Measurements from ENCODE around the gene TEK. TPM values are rescaled to one million over a fixed set of nuclear protein-coding genes. Genes with fewer than 3 reads are reported as not detected.

TEK gene
- total and polyA plus RNA-seq, 9 donors: 2.0 to 22.2 (median 4.0) TPM

DNA sequence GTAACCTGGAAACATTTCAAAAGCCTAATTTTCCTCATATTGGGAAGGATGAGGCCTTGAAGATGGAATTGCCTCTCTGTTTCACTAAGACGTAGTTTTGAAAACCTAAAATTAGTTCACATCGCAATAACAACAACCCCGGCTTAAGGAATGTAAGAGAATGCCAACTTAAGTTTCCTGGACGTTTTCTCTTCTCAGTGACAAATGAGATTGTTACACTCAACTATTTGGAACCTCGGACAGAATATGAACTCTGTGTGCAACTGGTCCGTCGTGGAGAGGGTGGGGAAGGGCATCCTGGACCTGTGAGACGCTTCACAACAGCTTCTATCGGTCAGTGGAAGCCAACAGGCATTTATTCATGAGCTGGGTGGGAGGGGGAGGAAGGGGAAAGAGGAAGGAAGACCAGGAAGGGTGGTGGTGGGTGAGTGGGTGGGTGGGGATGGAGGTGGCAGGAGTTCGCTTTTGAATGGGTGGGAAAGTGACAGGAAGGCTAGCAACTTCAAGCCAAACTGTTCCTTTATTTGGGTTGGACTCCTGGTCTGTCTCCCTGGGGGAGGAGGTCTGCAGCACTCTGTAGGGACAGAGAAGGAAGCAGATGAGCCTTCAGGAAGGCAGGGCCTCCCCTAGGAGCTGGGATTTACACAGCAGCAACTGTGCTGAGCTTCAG lies 83.4 kb downstream of the TEK start:
- Histone ChIP-seq H3K27ac (no peak overlapping the region), H3K27me3 (no peaks in the 10 kb centered on the region), H3K4me3 (no peak overlapping the region), H3K9me3 (no peaks in the 10 kb centered on the region), H3K4me1 (ENCODE audit: insufficient read depth) (no peaks in the 10 kb centered on the region), H3K36me3 (no peaks in the 10 kb centered on the region)
- 33 to 55% (median 35%) methylated on average over 10 of the region's 10 CpGs for WGBS, 3 donors
- TF ChIP-seq EP300 (IDR thresholded peaks at IDR 0.05) (no peak), POLR2A (IDR thresholded peaks at IDR 0.05) (no peak)
- TF ChIP-seq, protein P1, sequence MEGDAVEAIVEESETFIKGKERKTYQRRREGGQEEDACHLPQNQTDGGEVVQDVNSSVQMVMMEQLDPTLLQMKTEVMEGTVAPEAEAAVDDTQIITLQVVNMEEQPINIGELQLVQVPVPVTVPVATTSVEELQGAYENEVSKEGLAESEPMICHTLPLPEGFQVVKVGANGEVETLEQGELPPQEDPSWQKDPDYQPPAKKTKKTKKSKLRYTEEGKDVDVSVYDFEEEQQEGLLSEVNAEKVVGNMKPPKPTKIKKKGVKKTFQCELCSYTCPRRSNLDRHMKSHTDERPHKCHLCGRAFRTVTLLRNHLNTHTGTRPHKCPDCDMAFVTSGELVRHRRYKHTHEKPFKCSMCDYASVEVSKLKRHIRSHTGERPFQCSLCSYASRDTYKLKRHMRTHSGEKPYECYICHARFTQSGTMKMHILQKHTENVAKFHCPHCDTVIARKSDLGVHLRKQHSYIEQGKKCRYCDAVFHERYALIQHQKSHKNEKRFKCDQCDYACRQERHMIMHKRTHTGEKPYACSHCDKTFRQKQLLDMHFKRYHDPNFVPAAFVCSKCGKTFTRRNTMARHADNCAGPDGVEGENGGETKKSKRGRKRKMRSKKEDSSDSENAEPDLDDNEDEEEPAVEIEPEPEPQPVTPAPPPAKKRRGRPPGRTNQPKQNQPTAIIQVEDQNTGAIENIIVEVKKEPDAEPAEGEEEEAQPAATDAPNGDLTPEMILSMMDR (IDR thresholded peaks at IDR 0.05): no peak
- DNase-seq: no peak
- intact Hi-C loops (cut with DNase I): no loop called here

DNA sequence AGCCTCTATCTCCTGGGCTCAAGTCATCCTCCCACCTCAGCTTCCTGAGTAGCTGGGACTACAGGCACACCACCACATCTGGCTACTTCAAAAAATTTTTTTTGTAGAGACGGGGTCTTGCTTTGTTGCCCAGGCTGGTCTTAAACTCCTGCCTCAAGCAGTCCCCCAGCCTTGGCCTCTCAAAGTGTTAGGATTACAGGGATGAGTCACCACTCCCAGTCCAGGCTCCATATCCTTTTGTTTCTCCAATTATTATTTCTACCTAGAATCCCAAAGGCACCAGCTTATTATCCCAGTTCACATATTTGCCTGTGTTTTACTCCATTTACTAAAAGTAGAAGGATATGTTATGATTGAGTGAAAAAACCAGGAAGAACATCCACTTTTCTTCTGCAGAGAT lies 84.9 kb downstream of the TEK start:
- H3K27ac ChIP-seq: no peak overlapping the region
- DNase-seq: no peak
- TF ChIP-seq EP300 (IDR thresholded peaks at IDR 0.05) (no peak), POLR2A (IDR thresholded peaks at IDR 0.05) (no peak)
- TF ChIP-seq, protein P1 (IDR thresholded peaks at IDR 0.05): no peak
- no peaks in the 10 kb centered on the region for H3K9me3 ChIP-seq
- 93 to 97% (median 96%) methylated on average over 1 of the region's 1 CpG for WGBS, 3 donors
- no peak overlapping the region for H3K4me3 ChIP-seq
- intact Hi-C loops (cut with DNase I): no loop called here
- H3K27me3 ChIP-seq: no peaks in the 10 kb centered on the region
- no peaks in the 10 kb centered on the region for H3K36me3 ChIP-seq
- H3K4me1 ChIP-seq (ENCODE audit: insufficient read depth): no peaks in the 10 kb centered on the region

DNA sequence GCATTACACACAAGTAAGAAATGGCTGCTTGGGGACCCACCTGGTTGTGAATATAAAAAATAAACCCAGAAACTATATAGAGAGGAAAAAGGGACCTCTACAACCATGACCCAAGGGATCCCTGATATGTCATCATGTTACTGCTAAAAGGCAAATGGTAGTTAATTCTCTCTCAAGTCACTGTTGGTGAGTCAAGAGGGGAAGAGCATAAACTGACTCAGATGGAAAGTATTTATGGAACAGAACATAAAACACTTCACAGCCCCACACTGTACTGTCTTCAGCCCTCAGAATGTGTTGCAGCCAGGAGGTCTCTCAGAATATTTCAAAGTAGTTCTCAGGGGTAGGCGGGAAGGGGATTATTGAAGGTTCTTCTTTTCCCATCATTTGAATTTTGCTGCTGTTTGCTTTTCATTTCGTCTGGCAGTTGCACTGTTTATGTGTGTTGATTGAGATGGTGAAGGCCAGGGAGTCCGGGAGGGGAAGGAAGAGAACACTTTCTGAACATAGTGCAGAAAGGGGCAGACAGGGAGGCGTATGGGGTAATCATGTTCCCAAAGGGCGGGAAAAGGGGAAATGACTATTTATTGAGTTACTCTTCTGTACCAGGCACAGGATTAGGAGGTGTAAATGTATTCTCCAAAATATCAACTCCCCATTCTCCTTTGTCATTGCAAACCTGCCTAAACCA lies 85.5 kb downstream of the TEK start:
- no peak overlapping the region for H3K4me3 ChIP-seq
- H3K27ac ChIP-seq: no peak overlapping the region
- 69 to 80% (median 70%) methylated on average over 5 of the region's 5 CpGs for WGBS, 3 donors
- no peaks in the 10 kb centered on the region for H3K4me1 ChIP-seq (ENCODE audit: insufficient read depth)
- intact Hi-C loops (cut with DNase I): no loop called here
- no peaks in the 10 kb centered on the region for H3K27me3 ChIP-seq
- no peak for DNase-seq
- TF ChIP-seq POLR2A (IDR thresholded peaks at IDR 0.05) (no peak), EP300 (IDR thresholded peaks at IDR 0.05) (no peak)
- TF ChIP-seq, protein P1 (IDR thresholded peaks at IDR 0.05): no peak
- H3K9me3 ChIP-seq: no peaks in the 10 kb centered on the region
- H3K36me3 ChIP-seq: no peaks in the 10 kb centered on the region

DNA sequence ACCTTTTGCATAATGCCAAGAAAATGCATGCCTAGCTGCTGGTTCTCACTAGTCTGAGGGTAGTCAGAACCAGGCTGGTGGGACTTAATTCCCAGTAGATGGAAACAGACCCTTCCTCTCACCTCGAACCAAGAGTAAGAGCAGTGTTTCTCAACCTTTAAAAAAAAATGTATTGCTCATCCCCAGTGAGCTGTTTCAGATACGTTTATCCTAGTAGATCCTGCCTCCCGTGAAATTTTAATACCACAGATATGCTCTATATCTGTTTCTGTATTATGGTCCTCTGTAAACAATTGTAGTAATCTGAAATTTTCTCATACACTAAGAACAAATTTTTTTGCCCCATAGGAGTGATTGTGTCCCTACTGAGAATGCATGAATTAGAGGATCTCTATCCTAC lies 86.2 kb downstream of the TEK start:
- Histone ChIP-seq H3K9me3 (no peaks in the 10 kb centered on the region), H3K27ac (no peak overlapping the region), H3K4me3 (no peak overlapping the region), H3K4me1 (ENCODE audit: insufficient read depth) (no peaks in the 10 kb centered on the region), H3K36me3 (no peaks in the 10 kb centered on the region), H3K27me3 (no peaks in the 10 kb centered on the region)
- TF ChIP-seq EP300 (IDR thresholded peaks at IDR 0.05) (no peak), POLR2A (IDR thresholded peaks at IDR 0.05) (no peak)
- TF ChIP-seq, protein P1 (IDR thresholded peaks at IDR 0.05): no peak
- intact Hi-C loops (cut with DNase I): no loop called here
- WGBS, 3 donors: 72 to 89% (median 77%) methylated on average over 3 of the region's 3 CpGs
- DNase-seq: no peak
